Sciatic nerve (tissue), 2 donors: ENCODE results near the gene LGMN. TPM values are rescaled to one million over a fixed set of nuclear protein-coding genes. Genes with fewer than 3 reads are reported as not detected.
"Not testable (repeated sequence)": the region's sequence is repeated elsewhere in the genome, so short reads cannot be mapped to it uniquely, and the experiment has no call there.

Source experiments
- ATAC-seq: fragments of 200-7000 bp; cut with Tn5 transposase; one replicate; pipeline ENCODE4 v1.9.1; 2020; ENCODE audit warnings: mild to moderate bottlenecking, moderate library complexity
- DNase-seq: peaks from one replicate; pipeline ENCODE4 v3.0.0-alpha.2; 2020; ENCODE audit warnings: low spot score
- intact Hi-C: fragments of 100-400 bp; cut with DNase I; formaldehyde crosslinking; loops from one replicate; pipeline ENCODE4 v1.14.2; 2022
- total RNA-seq: library from RNA; stranded (reverse); fragmentation: NEBNext Ultra II Directional; extraction: Animal tissue kit (Norgen Biotek cat#: 25700); gene quantifications from one replicate; pipeline ENCODE4 v1.2.1, GENCODE V29; 2021
- donor health status: DM: no; HTN: no; CAD: no.
- donor health status: DM: no; HTN: no; CAD: no.

The LGMN gene
- total RNA-seq: 118 TPM

DNA sequence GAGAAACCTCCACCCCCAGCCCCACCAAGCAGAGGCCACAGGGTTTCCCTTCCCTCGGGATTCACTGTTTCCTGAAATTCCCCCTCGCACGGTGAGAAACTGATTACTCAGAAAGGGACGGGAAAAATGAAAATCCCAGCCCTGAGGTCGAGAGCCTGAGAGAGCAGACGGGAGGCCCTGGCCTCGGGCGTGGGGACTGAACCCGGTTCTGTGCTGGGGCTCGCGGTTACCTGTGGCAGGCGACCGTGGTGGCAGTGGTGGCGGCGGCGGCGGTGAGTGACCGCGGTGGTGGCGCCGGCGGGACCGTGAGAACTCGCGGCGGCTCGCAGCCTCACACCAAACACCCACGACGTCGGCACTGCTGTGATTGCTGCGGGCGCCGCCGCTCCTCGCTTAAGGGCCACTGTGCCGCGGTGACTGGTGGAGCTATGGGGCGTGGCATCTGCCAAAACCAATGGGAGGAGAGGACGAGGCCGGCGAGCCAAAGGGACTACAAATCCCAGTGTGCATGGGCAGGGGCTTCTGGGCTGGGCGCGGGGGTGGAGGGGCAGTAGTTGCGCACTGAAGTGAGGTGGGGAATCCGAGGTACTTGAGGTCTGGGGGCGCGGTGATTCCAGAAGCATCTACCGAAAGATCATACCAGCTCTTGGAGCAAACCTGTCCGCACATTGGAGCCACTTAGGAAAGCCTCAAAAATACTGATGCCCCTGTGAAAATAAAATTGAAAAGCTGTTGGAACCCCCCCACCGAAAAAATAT, at the start of gene LGMN:
TSS of gene LGMN (minus strand) at position 369 of the 758 bp plus-strand sequence. CDS start 15,841 bp downstream, outside the sequence.
- ATAC-seq (peak; percentile 99), DNase-seq (peak; percentile 97)
- intact Hi-C loops: no loop called here

DNA sequence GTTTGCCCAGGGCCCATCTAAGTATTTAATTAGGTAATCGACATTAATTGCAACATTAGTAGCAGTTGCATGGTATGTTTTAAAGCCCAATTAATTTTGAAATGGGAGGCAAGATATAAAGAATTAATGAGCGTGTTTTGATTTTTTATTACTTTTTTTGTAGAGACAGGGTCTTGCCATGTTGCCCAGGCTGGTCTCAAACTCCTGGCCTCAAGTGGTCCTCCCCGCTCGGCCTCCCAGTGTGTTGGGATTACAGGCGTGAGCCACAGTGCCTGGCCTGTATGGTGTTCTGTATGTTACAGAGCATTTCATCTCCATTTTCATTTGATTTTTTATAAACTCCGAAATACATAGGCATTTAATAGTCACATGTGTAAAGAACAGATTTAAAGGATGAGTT, 46.5 kb upstream of the LGMN start:
- intact Hi-C loops: no loop called here
- DNase-seq (no peak), ATAC-seq (no peak)

DNA sequence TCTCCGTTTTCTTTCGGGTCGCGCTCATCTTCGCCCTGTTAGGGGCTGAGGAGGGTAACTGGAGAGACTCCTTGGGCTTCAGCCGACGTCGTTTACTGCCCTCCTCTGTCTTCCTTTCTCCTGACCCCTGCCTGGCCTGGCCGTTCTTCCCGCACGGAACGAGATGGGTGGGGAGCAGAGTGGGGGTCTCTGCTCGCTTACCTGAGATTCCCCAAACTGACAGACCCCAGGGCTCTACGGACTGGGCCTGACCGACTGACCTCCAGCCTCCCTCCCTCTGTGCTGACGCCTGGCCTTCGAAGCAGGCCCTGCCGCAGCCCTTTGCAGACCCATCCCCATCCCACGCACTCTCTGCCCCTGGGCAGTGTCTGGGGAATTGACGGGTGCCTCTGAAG, 46.1 kb upstream of the LGMN start:
- ATAC-seq (peak; percentile 11), DNase-seq (no peak)
- intact Hi-C loops: no loop called here

DNA sequence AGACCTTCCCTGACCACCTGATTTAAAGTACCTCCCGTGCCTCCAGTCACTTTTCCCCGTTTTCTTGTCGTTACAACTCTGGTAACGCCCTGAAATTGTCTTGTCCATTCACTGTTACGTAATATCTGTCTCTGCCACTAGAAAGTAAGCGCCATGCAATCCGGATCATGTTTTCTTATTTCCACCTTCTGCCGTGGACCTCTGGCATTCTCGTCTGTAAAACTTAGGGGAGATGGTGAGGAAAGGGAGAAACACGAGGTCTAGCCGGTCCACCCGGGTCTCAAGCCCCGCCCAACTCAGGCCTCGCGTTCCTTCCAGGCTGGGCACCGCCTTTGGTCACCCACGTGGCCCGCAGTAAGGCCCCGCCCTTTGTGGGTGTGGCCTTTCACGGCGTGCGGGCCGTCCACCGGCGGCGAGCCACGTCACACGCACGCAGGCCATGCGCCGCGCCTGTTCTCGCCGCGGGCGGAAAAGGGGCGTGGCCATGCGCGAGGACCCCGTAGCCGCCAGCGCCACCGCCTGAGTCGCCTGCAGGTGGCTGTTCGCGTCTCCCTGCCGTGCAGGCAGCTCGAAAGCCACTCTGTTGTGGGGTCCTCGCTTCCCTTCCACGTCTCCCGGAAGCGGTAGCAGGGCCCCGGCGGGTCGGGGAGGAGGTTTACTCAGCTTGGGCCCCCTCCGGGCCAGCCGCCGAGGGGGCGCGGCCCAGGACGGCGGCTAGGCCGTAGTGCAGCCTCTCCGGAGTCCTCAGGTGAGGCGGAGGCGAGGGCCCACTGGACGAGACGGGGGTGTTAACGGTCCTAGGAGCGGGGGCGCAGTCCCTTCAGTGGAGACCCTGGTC, 45.5 kb upstream of the LGMN start, which contains the start of gene GOLGA5:
TSS of gene GOLGA5 (plus strand) at position 597 of the 838 bp plus-strand sequence. CDS start 3,133 bp downstream, outside the sequence.
- intact Hi-C loops: no loop called here
- peak; percentile 99 for DNase-seq
- ATAC-seq: peak; percentile 99

DNA sequence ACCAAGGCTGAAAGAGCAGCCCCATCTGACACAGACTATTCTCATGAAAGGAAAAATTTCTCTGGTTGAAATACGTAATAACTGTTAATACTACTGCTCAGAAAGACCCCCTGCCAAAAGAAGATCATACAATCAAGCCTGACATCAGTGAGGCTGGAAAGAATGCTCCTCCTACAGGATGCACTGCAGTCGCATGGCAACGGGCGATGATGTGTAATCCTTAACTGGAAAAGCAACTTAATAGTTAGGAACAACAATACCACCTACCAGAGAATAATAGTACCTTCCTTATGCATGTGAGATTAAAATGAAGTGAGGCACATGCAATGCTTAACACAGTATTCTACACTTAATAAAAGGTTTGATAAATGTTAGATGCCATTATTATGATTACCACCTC, 44.5 kb upstream of the LGMN start:
- intact Hi-C loops: no loop called here
- DNase-seq (no peak), ATAC-seq (no peak)

DNA sequence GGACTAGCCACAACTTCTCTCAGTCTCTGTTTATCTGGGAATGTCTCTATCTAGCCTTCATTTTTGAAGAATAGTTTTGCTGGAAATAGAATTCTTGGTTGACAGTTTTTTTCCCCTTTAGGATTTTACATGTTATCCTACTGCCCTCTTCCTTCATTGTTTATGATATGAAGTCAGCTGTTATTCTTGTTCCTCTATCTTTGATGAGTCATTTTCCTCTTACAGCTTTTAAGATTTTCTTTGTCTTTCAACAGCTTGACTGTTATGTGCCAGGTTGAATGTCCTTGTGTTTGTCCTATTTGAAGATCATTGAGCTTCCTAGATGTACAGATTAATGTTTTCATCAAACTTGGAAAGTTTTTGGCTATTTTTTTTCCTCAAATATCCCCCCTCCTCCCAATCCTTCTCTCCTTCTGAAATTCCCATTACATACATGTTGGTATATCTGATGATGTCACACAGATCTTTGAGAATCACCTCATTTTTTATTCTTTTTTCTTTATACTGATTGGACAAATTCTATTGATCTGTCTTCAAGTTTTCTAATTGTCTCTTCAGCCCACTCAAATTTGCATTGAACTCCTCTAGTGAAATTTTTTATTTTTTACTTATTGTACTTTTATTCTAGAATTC, 41.1 kb upstream of the LGMN start:
- no peak for ATAC-seq
- intact Hi-C loops: no loop called here
- no peak for DNase-seq

DNA sequence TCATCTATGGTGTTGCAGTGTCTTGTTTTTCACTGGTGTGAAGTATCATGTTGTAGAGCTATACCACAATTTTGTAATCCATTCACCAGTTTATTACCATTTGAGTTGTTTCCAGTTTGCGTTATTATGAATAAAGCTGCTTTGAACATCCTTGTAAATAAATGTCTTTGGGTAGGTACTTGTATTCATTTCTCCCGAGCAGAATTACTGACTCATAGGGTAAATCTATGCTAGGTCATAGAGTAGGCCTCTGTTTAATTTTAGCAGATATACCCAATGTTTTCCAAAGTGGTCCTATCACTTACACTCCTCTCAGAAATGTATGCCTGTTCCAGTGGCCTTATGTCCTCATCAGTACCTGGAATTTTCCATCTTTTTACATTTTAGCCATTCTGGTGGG, 39.1 kb upstream of the LGMN start:
- DNase-seq: no peak
- no peak for ATAC-seq
- intact Hi-C loops: no loop called here

DNA sequence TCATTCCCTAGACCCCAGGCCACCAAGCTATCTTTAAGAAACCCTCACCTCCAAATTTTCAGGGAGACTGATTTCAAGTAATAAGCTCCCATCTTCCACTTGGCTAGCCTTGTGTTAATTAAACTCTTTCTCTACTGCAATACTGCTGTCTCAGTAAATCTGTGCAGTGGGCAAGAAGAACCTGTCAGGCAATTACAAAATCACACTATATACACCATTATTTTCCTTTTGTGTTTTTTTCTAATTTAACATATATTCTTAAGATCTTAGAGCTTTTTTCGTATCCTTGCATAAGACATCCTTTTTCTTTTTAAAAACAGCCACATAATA, 38.0 kb upstream of the LGMN start:
- DNase-seq (no peak), ATAC-seq (no peak)
- intact Hi-C loops: no loop called here

DNA sequence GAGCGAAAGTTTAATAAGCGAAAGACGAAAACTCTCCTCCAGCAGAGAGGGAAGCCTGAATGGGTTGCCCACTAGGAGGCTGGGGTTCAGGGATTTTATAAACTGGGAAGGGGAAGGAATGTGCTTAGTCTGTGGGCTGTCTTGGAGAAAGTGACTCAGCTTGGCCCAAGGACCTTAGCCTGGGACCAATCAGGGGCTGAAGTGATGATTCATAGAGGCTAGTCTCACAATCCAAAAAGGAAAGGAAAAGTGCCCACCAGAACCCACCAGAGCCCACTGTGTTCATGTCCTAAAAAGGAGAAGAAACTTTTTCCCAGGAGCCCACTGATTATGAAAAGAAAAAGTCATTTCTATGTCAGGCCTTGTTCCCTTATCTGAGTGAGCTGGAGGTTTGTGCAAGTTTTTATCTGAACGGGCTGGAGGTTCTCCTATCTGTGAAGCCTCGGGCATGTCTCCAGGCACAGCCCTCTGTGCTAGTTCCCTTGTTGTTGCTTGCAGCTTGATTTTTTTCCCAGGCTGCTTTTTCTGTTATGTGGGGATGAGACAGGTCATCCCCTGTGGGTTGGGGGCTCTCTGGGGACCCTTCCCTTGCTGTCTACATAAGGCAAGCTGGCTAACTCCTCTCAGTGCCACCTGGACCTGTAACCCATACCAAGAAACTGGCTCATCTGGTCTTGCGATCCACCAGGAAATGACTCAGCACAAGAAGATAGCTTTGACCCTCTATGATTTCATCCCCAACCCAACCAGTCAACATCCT, 37.4 kb upstream of the LGMN start:
- DNase-seq: no peak
- ATAC-seq: peak; percentile 43
- intact Hi-C loops: no loop called here

DNA sequence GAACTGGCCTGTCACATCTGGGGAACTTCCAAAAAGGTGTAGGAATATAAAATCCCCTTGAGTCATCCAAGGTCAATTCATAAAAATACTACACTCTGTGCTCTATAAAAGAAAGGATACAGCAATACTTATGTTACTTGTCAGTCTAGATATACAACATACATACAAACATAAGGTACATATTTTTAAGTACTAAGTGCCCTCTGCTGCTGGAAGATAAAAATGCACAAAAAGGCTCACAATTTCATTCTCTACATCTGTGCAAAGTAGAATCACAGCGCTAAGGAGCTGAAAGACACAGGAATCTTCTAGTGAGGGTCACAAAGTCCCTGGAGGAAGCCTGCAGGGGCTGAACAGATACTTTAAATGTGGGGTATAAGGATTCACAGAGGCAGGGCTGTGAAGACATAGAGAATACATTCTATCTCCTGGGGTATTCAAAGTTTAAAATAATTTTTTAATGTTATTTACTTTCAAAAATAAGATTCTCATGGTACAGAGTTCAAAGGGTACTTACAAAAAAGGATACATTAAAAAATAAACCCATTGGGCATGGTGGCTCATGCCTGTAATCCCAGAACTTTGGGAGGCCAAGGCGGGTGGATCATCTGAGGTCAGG, 35.5 kb upstream of the LGMN start:
- intact Hi-C loops: loop anchor here (5.0 kb wide), 1 partner anchor 97 kb away; no protein-coding TSS in a partner anchor
- DNase-seq (no peak), ATAC-seq (peak; percentile 84)

DNA sequence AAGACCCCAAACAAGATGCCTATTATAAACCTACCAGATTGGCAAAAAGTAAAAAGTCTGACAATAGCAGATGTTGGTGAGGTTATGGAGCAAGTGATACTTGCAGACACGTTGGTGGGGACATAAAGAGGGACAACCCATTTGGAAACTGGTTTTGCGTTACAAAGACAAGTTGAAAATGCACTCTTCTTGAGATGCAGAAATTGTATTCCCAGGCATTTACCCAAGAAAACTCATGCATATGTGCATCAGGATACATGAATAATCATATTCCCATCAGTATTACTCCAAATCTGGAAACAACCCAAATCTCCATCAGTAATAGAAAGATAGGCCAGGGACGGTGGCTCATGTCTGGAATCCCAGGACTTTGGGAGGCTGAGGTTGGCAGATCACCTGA, 32.9 kb upstream of the LGMN start:
- DNase-seq: no peak
- intact Hi-C loops: loop anchor here (5.0 kb wide), 1 partner anchor 94 kb away; no protein-coding TSS in a partner anchor
- no peak for ATAC-seq

DNA sequence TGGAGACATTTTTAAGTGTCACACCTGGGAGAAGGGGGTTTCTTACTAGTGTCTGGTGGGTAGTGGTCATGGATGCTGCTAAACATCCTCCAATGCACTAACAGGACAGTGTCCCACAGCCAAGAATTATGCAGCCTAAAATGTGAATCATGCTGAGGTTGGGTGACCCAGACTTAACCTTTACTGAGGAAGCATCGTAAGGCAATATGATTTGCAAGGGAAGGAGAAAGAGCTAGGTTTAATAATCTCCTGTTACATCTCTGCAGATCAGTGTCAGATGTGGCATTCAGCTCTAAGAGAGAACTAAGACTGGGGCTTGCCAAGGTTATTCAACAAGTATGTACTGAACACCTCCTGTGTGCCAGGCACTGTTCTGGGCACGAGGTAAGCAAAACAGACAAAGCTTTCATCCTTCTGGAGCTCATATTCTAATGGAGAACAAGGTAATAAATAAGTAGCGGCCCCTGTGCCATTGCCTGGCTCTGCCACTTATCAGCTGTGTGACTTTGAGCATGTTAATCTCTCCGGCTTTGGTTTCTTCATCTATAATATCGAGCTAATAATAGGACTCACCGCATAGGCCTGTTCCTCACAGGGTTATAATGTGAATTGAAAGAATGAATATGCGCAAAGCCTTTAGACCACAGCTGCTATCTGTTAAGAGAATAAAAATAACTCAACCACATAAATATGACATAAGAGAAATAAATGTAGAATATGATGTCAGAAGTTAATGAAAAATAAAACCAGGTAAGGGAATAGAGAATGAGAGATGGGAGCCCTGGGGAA, 32.2 kb upstream of the LGMN start:
- no peak for ATAC-seq
- no peak for DNase-seq
- intact Hi-C loops: loop anchor here (5.0 kb wide), 1 partner anchor 93 kb away; no protein-coding TSS in a partner anchor

DNA sequence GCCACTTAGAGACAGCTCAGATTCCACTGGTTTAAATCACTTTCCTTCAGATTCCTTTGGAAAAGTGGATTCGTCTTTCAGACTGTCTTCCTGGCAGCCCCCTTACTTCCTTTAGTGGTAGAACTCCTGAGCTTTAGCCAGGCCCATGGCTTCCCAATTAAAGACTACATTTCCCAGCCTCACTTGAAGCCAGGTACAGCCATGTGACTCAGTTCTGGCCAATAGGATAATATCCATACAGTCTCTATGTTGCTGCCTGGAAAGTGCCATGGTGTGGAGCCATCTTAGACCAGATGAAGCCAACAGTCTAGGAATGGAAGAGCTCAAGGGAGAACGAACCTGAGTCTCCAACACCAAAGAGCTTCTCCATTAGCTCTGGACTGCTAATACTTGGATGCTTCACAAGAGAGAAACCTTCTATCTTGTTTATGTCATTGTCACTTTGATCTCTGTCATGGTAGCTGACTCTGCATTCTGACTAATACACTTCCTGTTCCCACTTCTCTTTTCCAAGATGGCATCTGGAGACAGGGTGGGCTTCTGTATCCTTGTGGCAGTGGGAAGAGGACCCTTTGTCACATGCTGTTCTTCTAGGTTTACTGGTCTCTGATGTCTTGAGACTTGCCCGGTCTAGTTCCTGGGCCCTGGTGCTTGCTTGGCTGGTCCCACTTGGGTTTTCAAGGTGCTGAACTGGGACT, 30.6 kb upstream of the LGMN start:
- DNase-seq, intact Hi-C loops, ATAC-seq: not testable (repeated sequence)

DNA sequence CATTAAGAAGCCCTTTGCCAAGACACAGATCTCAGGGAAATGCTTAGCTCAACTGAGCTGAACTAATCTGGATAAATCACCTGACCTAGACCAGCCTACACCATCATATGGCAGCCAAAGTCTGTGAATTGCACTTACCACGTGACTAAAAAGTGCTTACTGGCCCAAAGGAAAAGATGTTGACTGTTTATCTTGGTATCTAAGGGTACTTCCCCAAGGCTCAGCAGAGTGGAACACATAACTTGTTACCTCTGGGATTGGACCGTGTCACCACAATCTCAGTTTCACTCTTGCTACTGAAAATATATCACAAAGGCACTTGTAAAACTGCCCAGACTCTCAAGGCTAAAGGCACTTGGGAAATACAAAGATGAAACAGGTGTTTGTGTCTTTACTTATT, 26.9 kb upstream of the LGMN start:
- peak; percentile 81 for ATAC-seq
- intact Hi-C loops, DNase-seq: not testable (repeated sequence)

DNA sequence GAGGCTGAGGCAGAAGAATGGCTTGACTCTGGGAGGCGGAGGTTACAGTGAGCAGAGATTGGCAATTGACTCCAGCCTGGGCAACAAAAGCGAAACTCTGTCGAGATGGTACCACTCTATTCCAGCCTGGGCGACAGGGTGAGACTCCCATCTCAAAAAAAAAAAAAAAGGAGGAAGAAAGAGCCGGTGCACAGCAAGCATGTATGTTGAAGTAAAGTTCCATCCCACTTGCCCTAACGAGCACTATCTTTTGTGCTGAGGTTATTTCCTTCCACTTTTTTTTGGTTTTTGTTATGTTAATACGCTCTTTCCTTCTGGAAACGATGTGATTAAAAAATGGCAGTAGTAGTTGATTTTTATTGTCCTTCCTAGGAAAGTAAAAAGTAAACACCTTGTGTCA, 26.1 kb upstream of the LGMN start:
- intact Hi-C loops: no loop called here
- no peak for ATAC-seq
- DNase-seq: no peak

DNA sequence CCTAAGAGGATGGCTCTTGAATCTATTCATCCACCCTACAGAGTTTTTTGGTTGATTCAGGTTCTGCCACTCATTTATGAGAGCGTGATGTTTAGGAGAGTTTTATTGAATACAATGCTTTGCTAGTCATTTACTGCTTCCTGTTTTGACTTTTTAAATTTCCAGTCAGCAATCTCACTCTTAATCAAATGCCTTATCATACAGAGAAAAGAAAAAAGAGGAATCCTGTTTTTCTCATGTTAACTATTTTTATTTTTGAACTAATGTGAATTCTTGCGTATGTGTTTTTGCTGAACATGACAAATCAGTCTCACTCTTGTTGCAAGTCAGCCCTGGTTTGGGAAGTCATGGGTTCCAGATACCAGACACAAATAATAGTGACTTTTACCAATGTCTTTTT, 22.1 kb upstream of the LGMN start:
- DNase-seq (no peak), ATAC-seq (peak; percentile 28)
- intact Hi-C loops: no loop called here

DNA sequence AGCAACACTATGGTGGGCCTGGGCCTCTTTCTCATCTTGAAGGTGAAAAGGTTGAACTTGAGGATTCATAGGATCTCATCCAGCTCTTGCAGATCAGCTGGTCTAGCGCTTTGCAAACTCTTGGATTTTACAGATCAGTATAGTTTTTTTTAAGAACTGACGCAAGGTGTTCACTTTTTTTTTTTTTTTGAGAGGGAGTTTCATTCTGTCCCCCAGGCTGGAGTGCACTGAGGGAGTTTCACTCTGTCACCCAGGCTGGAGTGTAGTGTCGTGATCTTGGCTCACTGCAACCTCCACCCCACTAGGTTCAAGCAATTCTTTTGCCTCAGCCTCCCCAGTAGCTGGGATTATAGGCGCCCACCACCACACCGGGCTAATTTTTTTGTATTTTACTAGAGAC, 20.4 kb upstream of the LGMN start:
- intact Hi-C loops: no loop called here
- ATAC-seq (no peak), DNase-seq (no peak)
